Jurkat, Clone E6-1 (cell line): ENCODE results near the gene SNAPC2.
"Not testable (repeated sequence)": the region's sequence is repeated elsewhere in the genome, so short reads cannot be mapped to it uniquely, and the experiment has no call there.

Source experiments
- DNase-seq: peaks from one replicate; pipeline ENCODE4 v3.0.0-alpha.2; 2011; ENCODE audit warnings: low read depth, low spot score
- H3K4me3 ChIP-seq: 2 replicates; pipeline ENCODE4 v1.5.1; 2011; ENCODE audit warnings: mild to moderate bottlenecking, low read length, control low read depth, moderate library complexity

The SNAPC2 gene

GRCh38 chr19:7928334-7928706, 8.2 kb downstream of the SNAPC2 start:
- DNase-seq = no peak
- H3K4me3 ChIP-seq = no peak overlapping the region

GRCh38 chr19:7928741-7929701, 8.9 kb downstream of the SNAPC2 start:
- DNase-seq = peak; percentile 72
- no peak overlapping the region for H3K4me3 ChIP-seq

- not testable (repeated sequence) for H3K4me3 ChIP-seq, DNase-seq
Observed at GRCh38 chr19:7930030-7930429, 9.9 kb downstream of the SNAPC2 start.

- no peak overlapping the region for H3K4me3 ChIP-seq
- DNase-seq = no peak
Observed at GRCh38 chr19:7930765-7931164, 10.6 kb downstream of the SNAPC2 start.

- DNase-seq = no peak
- H3K4me3 ChIP-seq = no peak overlapping the region
Observed at GRCh38 chr19:7931221-7932061, 11.3 kb downstream of the SNAPC2 start.

- DNase-seq = no peak
- no peak overlapping the region for H3K4me3 ChIP-seq
Observed at GRCh38 chr19:7932276-7932929, 12.3 kb downstream of the SNAPC2 start.

- DNase-seq = no peak
- H3K4me3 ChIP-seq = no peak overlapping the region
Observed at GRCh38 chr19:7932930-7933300, 12.8 kb downstream of the SNAPC2 start.

GRCh38 chr19:7933411-7933810, 13.3 kb downstream of the SNAPC2 start:
- DNase-seq = no peak
- no peak overlapping the region for H3K4me3 ChIP-seq

GRCh38 chr19:7933828-7934725, 13.9 kb downstream of the SNAPC2 start:
- DNase-seq = no peak
- no peak overlapping the region for H3K4me3 ChIP-seq

GRCh38 chr19:7934766-7935165, 14.6 kb downstream of the SNAPC2 start:
- no peak overlapping the region for H3K4me3 ChIP-seq
- no peak for DNase-seq

GRCh38 chr19:7940841-7941240, 20.7 kb downstream of the SNAPC2 start:
- no peak overlapping the region for H3K4me3 ChIP-seq
- DNase-seq = no peak

GRCh38 chr19:7941895-7942596, 21.9 kb downstream of the SNAPC2 start:
- no peak for DNase-seq
- H3K4me3 ChIP-seq = peak overlapping the region; percentile 75

GRCh38 chr19:7942981-7943443, 22.9 kb downstream of the SNAPC2 start:
- no peak for DNase-seq
- peak overlapping the region; percentile 75 for H3K4me3 ChIP-seq

- peak within 1 kb of the TSS; percentile 75 for H3K4me3 ChIP-seq
- peak; percentile 99 for DNase-seq
Observed at GRCh38 chr19:7943444-7944176, 23.5 kb downstream of the SNAPC2 start, which contains the start of gene TIMM44. Gene TIMM44, minus strand, starts transcription at chr19:7943666. Its CDS starts 15 bp downstream, at chr19:7943651.

- peak; percentile 90 for DNase-seq
- peak overlapping the region; percentile 75 for H3K4me3 ChIP-seq
Observed at GRCh38 chr19:7944177-7944761, 24.1 kb downstream of the SNAPC2 start.

GRCh38 chr19:7947939-7948338, 27.8 kb downstream of the SNAPC2 start:
- no peak overlapping the region for H3K4me3 ChIP-seq
- DNase-seq = no peak

GRCh38 chr19:7953060-7953459, 32.9 kb downstream of the SNAPC2 start:
- H3K4me3 ChIP-seq = no peak overlapping the region
- no peak for DNase-seq
